Esophagus squamous epithelium (tissue), 4 donors: ENCODE measurements around the gene ICA1L.

Source experiments
- POLR2A ChIP-seq, 4 donors: fragments of 450-650 bp; IDR thresholded peaks; one replicate each; pipeline ENCODE4 v1.6.1; 2017; ENCODE audit warnings: antibody characterized with exemption in 4 of 4, mild to moderate bottlenecking in 4 of 4, moderate library complexity in 3 of 4
- TF ChIP-seq, protein P1 (sequence below), 6 experiments: fragments of 450-650 bp in 4 of 6; fragments of 200-600 bp in 2 of 6; sonication (generic) in 2 of 6; IDR thresholded peaks; one replicate each; pipeline ENCODE4 v1.5.1; 2016 to 2019; ENCODE audit warnings: antibody characterized with exemption in 6 of 6, mild to moderate bottlenecking in 4 of 6, moderate library complexity in 4 of 6

DNA sequence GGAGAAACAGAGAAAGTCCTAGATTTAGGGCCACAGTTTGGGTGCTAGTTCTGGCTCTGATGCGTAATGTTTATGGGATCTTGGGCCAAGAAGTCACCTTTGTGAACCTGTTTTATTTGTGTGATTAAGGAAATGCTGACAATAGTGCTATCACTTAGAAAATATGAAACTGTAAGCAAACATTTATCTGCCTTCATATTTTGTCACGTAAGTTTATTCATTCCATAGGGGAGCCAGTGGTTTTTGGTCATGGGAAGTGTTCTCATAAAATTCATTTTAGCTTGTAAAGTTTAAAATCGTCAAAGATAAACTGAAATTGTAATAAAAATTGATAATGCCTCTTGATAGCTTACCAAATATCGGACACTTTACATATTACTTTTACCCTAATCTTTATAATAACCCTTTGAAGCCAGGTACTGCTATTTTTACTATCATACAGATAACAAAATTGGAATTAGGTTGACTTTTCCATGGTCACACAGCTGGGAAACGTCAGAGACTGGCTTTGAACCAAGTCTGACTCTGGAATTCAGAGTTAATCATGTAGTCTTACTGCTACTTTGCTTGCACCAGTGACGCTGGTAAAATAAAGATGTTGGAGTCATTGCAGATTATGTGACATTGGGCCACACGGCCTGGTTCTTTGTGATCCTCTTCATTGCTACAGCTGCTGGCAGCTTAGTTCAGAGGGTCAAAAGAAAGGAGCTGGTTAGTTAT, 99.7 kb downstream of the ICA1L start:
- TF ChIP-seq, protein P1, sequence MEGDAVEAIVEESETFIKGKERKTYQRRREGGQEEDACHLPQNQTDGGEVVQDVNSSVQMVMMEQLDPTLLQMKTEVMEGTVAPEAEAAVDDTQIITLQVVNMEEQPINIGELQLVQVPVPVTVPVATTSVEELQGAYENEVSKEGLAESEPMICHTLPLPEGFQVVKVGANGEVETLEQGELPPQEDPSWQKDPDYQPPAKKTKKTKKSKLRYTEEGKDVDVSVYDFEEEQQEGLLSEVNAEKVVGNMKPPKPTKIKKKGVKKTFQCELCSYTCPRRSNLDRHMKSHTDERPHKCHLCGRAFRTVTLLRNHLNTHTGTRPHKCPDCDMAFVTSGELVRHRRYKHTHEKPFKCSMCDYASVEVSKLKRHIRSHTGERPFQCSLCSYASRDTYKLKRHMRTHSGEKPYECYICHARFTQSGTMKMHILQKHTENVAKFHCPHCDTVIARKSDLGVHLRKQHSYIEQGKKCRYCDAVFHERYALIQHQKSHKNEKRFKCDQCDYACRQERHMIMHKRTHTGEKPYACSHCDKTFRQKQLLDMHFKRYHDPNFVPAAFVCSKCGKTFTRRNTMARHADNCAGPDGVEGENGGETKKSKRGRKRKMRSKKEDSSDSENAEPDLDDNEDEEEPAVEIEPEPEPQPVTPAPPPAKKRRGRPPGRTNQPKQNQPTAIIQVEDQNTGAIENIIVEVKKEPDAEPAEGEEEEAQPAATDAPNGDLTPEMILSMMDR (IDR thresholded peaks at IDR 0.05): no peak
- TF ChIP-seq POLR2A (IDR thresholded peaks at IDR 0.05): no peak
